ENCODE data around the gene ZNF197. TPM values are rescaled to one million over a fixed set of nuclear protein-coding genes. Genes with fewer than 3 reads are reported as not detected.
"Not testable (repeated sequence)": the region's sequence is repeated elsewhere in the genome, so short reads cannot be mapped to it uniquely, and the experiment has no call there.

ZNF197 gene
- total RNA-seq, 2 experiments from 2014 or later: 3.2 to 3.5 TPM

- no peak overlapping the region for H3K27ac ChIP-seq (ENCODE audit: low read depth in 1 of 2, low read length in 2 of 2)
- DNase-seq (no peak), ATAC-seq (ENCODE audit: poor library complexity) (no peak)
- peaks cover 0 to 2% of the 10 kb centered on the region in 2 experiments for H3K27me3 ChIP-seq (ENCODE audit: control insufficient read depth in 1 of 2, insufficient read depth in 2 of 2, low read length in 2 of 2)
- H3K4me1 Mint-ChIP-seq (ENCODE audit: low read depth): no peaks in the 10 kb centered on the region
- intact Hi-C loops (cut with DNase I, micrococcal nuclease): no loop called here
- CTCF ChIA-PET: no interaction called here
- H3K4me3 ChIP-seq (ENCODE audit: low read length): no peak overlapping the region
- H3K9me3 Mint-ChIP-seq: peaks cover 11% of the 10 kb centered on the region
- peaks cover 12% of the 10 kb centered on the region for H3K36me3 Mint-ChIP-seq (ENCODE audit: low read depth)
- TF ChIP-seq, protein P1, sequence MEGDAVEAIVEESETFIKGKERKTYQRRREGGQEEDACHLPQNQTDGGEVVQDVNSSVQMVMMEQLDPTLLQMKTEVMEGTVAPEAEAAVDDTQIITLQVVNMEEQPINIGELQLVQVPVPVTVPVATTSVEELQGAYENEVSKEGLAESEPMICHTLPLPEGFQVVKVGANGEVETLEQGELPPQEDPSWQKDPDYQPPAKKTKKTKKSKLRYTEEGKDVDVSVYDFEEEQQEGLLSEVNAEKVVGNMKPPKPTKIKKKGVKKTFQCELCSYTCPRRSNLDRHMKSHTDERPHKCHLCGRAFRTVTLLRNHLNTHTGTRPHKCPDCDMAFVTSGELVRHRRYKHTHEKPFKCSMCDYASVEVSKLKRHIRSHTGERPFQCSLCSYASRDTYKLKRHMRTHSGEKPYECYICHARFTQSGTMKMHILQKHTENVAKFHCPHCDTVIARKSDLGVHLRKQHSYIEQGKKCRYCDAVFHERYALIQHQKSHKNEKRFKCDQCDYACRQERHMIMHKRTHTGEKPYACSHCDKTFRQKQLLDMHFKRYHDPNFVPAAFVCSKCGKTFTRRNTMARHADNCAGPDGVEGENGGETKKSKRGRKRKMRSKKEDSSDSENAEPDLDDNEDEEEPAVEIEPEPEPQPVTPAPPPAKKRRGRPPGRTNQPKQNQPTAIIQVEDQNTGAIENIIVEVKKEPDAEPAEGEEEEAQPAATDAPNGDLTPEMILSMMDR (IDR thresholded peaks at IDR 0.05): no peak
- POLR2A ChIA-PET: no interaction called here
- H3K27me3 Mint-ChIP-seq: no peaks in the 10 kb centered on the region
- no peak overlapping the region for H3K27ac Mint-ChIP-seq
- no peaks in the 10 kb centered on the region for H3K4me1 ChIP-seq (ENCODE audit: insufficient read depth, low read length)
- peaks cover 6 to 36% of the 10 kb centered on the region in 2 experiments for H3K9me3 ChIP-seq (ENCODE audit: control insufficient read depth in 1 of 2, insufficient read depth in 1 of 2, low read length in 2 of 2)
- no peak overlapping the region for H3K4me3 Mint-ChIP-seq
- H3K36me3 ChIP-seq (ENCODE audit: insufficient read depth, low read length): no peaks in the 10 kb centered on the region
Observed at GRCh38 chr3:44669760-44670159, 44.9 kb downstream of the ZNF197 start.

GRCh38 chr3:44673466-44673865 is 48.6 kb downstream of the ZNF197 start:
- ATAC-seq (ENCODE audit: poor library complexity); H3K4me1 Mint-ChIP-seq (ENCODE audit: low read depth); H3K4me1 ChIP-seq (ENCODE audit: insufficient read depth, low read length); DNase-seq; H3K36me3 ChIP-seq (ENCODE audit: insufficient read depth, low read length); H3K27ac Mint-ChIP-seq; H3K27me3 ChIP-seq (ENCODE audit: control insufficient read depth in 1 of 2, insufficient read depth in 2 of 2, low read length in 2 of 2); H3K9me3 Mint-ChIP-seq; intact Hi-C loops (cut with DNase I, micrococcal nuclease); H3K27ac ChIP-seq (ENCODE audit: low read depth in 1 of 2, low read length in 2 of 2); CTCF ChIA-PET; H3K27me3 Mint-ChIP-seq; H3K4me3 Mint-ChIP-seq; H3K4me3 ChIP-seq (ENCODE audit: low read length): not testable (repeated sequence)
- H3K36me3 Mint-ChIP-seq (ENCODE audit: low read depth): peaks cover 18% of the 10 kb centered on the region
- peaks cover 0 to 43% of the 10 kb centered on the region in 2 experiments for H3K9me3 ChIP-seq (ENCODE audit: control insufficient read depth in 1 of 2, insufficient read depth in 1 of 2, low read length in 2 of 2)
- POLR2A ChIA-PET: interaction anchor here (0.6 kb wide), 1 partner anchor 163 kb away, joined by 3 read pairs; no protein-coding TSS in a partner anchor

DNA sequence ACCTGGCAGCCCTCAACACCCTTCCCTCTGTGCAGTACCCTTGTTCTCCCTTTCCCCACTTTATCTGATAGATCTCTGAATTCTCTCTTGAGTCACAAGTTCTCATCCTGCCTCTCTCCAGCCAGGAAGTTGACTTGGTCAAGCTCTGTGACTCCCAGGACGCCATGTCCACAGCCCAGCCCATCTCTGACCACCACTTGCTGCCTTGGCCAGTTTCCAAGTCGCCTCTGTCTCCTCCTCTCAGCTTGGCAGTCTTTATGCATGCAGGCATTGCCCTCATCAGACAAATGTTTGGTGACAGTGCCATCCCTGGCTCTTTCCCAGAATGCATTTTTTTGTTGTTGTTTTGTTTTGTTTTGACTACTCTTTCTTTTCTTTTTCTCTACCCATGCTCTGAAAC is 49.4 kb downstream of the ZNF197 start:
- H3K4me1 Mint-ChIP-seq (ENCODE audit: low read depth): no peaks in the 10 kb centered on the region
- intact Hi-C loops (cut with DNase I, micrococcal nuclease): no loop called here
- TF ChIP-seq, protein P1 (IDR thresholded peaks at IDR 0.05): no peak
- ChIA-PET CTCF (no interaction called here), POLR2A (no interaction called here)
- peaks cover 6% of the 10 kb centered on the region for H3K9me3 Mint-ChIP-seq
- Histone ChIP-seq H3K9me3 (ENCODE audit: control insufficient read depth in 1 of 2, insufficient read depth in 1 of 2, low read length in 2 of 2) (peaks cover 1 to 46% of the 10 kb centered on the region in 2 experiments), H3K4me3 (ENCODE audit: low read length) (no peak overlapping the region), H3K27ac (ENCODE audit: low read depth in 1 of 2, low read length in 2 of 2) (no peak overlapping the region), H3K4me1 (ENCODE audit: insufficient read depth, low read length) (no peaks in the 10 kb centered on the region), H3K27me3 (ENCODE audit: control insufficient read depth in 1 of 2, insufficient read depth in 2 of 2, low read length in 2 of 2) (peaks cover 0 to 2% of the 10 kb centered on the region in 2 experiments), H3K36me3 (ENCODE audit: insufficient read depth, low read length) (no peaks in the 10 kb centered on the region)
- ATAC-seq (ENCODE audit: poor library complexity): no peak
- no peak for DNase-seq
- no peaks in the 10 kb centered on the region for H3K27me3 Mint-ChIP-seq
- H3K4me3 Mint-ChIP-seq: no peak overlapping the region
- no peak overlapping the region for H3K27ac Mint-ChIP-seq
- H3K36me3 Mint-ChIP-seq (ENCODE audit: low read depth): peaks cover 14% of the 10 kb centered on the region

DNA sequence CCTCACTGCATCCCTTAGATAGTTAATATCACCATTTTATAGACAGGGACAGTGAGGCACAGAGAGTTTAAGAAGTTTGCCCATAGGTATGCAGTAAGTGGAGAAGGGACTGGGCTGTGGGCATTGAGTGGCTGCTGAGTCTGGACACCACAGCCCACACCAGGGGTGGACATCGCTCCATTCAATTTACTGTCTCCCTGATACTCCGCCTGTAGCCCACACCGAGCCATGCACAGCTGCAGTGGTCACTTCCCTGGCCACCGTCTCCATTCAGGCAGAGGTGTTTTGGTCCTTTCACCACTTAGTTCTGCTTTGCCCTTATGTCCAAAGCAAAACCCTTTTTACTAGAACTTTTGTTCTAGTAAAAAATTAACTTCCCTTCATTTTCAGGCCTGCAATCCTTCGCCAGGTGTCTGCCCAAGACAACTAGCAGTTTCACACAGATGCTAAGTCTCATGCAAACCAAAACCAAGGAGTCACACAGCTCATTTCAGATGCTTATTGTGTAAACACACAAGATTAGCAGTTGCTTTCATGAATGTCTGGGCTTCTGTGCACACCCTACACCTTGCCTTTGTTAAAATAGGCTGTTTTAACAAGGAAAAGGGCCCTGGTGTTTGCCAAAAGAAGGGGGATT is 53.8 kb downstream of the ZNF197 start:
- H3K4me1 ChIP-seq (ENCODE audit: insufficient read depth, low read length): no peaks in the 10 kb centered on the region
- POLR2A ChIA-PET: no interaction called here
- DNase-seq: no peak
- Mint-ChIP-seq H3K4me1 (ENCODE audit: low read depth) (no peaks in the 10 kb centered on the region), H3K27ac (no peak overlapping the region), H3K9me3 (peaks cover 8% of the 10 kb centered on the region), H3K27me3 (no peaks in the 10 kb centered on the region), H3K36me3 (ENCODE audit: low read depth) (peaks cover 41% of the 10 kb centered on the region), H3K4me3 (no peak overlapping the region)
- intact Hi-C loops (cut with DNase I, micrococcal nuclease): no loop called here
- TF ChIP-seq, protein P1 (IDR thresholded peaks at IDR 0.05): no peak
- no peaks in the 10 kb centered on the region for H3K27me3 ChIP-seq (ENCODE audit: control insufficient read depth in 1 of 2, insufficient read depth in 2 of 2, low read length in 2 of 2)
- no peak overlapping the region for H3K4me3 ChIP-seq (ENCODE audit: low read length)
- H3K27ac ChIP-seq (ENCODE audit: low read depth in 1 of 2, low read length in 2 of 2): no peak overlapping the region
- CTCF ChIA-PET: no interaction called here
- no peak for ATAC-seq (ENCODE audit: poor library complexity)
- H3K36me3 ChIP-seq (ENCODE audit: insufficient read depth, low read length): no peaks in the 10 kb centered on the region
- peaks cover 24 to 30% of the 10 kb centered on the region in 2 experiments for H3K9me3 ChIP-seq (ENCODE audit: control insufficient read depth in 1 of 2, insufficient read depth in 1 of 2, low read length in 2 of 2)

Data from CD4-positive, alpha-beta T cell (primary cell).